GM18520 (cell line): ENCODE measurements around the gene HDDC3.

Experiments
- ATAC-seq: cut with Tn5 transposase; IDR thresholded peaks from one replicate; pipeline ENCODE4 v1.9.1; 2021; ENCODE audit not compliant: unreplicated experiment

The HDDC3 gene, protein sequence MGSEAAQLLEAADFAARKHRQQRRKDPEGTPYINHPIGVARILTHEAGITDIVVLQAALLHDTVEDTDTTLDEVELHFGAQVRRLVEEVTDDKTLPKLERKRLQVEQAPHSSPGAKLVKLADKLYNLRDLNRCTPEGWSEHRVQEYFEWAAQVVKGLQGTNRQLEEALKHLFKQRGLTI

DNA sequence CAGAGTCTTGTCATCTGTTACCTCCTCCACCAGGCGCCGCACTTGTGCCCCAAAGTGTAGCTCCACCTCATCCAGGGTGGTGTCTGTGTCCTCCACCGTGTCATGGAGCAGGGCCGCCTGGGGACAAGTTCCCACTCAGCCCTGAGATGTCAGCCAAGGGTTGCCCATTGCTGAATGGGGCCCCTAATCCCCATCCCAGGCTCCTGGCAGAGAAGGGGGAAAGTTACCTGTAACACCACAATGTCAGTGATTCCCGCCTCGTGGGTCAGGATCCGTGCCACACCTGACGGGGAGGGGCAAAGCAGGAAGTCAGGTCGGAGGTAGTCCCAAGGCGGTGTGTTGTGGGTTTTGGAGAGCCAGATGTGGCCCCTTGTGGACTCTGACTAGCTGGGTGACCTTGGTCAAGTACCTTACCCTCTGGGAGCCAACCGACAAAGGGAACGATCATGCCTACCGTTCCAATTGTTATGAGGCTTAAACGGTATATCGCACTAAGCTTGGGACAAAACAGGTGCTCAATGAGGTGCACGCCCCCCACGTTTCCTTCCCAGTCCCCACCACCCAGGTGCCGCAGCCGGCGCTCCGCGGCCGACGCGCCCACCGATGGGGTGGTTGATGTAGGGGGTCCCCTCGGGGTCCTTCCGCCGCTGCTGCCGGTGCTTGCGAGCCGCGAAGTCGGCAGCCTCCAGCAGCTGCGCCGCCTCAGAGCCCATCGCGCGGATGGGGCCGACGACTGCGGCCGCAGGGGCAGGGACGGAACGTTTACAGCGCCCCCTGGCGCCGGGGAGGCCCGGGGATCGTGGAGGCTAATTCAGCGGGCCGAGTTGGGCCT lies at the start of gene HDDC3:
Gene HDDC3 (minus strand): TSS at position 722 of the 832 bp plus-strand sequence. CDS start 9 bp downstream, at position 713.
- ATAC-seq = peak; percentile 39

DNA sequence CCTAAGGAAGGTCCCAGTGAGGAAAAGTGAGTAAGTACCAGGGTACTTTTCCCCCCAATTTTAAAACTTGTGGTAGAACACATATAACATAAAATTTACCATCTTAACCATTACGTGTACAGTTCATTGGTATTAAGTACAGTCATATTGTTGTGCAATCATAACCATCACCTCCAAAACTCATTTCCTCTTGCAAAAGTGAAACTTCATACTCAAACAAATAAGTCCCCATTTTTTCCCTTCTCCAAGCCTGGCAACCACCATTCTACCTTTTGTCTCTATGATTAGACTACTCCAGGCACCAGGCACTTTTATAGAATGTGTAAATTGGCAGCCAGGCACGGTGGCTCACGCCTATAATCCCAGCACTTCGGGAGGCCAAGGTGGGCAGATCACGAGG lies 49.8 kb upstream of the HDDC3 start:
- ATAC-seq = peak; percentile 22

- peak; percentile 71 for ATAC-seq
Measured at GRCh38 chr15:90981681-90982080, 49.3 kb upstream of the HDDC3 start.

DNA sequence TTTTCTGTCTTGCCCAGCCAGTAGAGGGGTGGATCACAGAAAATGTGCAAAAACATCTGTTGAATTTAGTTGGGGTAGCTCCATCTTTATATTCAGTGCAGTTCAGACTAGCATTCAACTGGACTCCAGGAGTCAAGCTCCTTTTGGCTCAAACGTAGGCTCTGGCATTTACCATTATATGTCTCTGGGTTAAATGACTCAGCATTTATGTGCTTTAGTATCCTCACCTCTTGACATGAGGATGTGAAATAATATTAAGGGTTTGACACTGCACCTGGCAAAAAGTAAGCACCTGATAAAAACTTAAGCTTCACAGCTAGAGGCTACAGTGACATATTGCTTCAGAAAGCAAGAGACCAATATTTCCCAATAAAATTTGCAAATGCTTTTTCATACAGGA lies 47.2 kb upstream of the HDDC3 start:
- no peak for ATAC-seq

DNA sequence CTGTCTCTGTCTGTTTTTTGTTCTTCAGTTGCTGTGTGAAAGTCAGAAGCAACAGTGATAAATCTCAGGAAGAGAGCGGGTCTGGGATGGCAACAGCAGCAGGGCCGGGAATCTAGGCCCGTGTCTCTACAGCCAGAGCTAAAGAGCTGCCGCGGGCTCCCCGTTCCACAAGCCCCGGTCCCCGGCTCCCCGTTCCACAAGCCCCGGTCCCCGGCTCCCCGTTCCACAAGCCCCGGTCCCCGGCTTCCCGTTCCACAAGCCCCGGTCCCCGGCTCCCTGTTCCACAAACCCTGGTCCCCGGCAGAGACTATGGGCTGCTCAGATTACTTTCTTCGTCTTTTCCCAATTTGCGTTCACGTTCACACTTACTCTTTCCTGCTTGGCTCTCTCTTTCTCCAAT lies 41.9 kb upstream of the HDDC3 start:
- no peak for ATAC-seq

GRCh38 chr15:90972133-90972532 lies 39.8 kb upstream of the HDDC3 start:
- ATAC-seq = no peak

DNA sequence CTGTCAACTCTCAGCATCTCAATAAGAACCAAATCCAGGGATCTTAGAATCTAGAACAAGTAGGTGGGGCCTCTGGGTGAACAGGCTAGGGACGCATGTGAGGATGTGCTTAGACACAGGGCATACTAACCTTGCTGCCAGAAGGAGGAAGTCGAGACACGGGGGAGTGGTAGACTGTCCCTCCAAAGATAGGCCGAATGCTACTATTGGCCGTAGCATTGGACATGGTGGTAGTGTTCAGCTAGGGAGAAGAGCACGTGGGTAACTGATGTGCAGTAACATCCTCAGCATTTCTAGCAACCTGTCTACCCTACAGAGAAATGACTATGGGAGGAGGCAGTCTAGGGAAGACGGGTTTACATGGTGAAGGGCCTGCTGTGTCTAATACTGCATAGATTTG lies 37.9 kb upstream of the HDDC3 start:
- no peak for ATAC-seq

- no peak for ATAC-seq
Measured at GRCh38 chr15:90968434-90968833, 36.1 kb upstream of the HDDC3 start.

DNA sequence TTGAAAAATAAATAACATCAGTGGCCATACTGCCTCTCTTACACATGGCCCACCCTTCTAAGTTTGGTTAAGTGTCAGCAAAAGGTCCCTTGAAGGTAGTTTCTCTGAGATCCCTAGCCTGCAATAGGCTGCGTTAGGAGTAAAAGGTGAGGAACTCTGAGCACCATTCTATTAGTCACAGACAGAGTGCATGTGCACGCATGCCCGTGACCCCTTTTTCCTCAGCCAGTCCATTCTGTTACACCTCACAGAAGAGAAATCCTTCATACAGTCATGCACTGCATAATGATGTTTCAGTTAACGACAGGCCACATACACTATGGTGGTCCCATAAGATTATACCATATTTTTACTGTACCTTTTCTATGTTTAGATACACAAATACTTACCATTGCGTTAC lies 34.9 kb upstream of the HDDC3 start:
- ATAC-seq = no peak

DNA sequence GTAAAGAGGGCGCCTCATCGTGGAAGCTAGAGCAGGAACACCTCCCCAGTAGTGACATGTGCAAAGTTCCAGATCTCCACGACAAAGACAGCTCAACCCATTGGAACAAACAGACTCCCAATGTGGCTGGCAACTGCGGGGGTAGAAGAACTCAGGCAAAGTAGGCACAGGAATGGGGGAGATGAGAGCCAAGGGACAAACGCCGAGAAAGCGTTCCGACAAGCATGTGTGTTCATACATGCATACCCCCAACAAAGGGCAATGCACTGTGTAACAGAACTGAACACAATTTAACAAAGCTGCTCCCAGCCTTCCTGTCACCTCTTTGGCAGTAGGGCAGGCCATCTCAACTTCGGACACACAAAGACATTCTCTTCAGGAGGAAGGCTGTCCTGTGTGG lies 33.9 kb upstream of the HDDC3 start:
- ATAC-seq = no peak

GRCh38 chr15:90962021-90962420 lies 29.7 kb upstream of the HDDC3 start:
- no peak for ATAC-seq

- ATAC-seq = no peak
Measured at GRCh38 chr15:90960298-90961091, 28.1 kb upstream of the HDDC3 start.

DNA sequence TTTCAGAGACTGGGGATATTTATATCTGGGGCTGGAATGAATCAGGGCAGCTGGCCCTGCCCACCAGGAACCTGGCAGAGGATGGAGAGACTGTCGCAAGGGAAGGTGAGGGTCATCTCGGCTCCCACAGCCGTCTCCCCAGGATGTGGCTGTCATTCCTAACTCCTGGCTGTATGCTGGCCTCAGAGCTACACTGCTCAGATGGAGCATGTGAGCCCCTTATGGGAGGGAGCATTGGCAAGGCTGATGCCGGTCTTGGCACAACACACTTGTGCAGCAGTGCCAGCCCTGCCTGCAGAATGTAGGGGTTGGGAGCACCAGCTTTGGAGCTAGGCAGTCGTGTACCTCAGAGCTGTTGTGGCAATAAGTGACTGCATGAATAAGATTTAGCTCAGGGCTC lies 27.5 kb upstream of the HDDC3 start:
- no peak for ATAC-seq

GRCh38 chr15:90959028-90959595 lies 26.8 kb upstream of the HDDC3 start:
- ATAC-seq = no peak

DNA sequence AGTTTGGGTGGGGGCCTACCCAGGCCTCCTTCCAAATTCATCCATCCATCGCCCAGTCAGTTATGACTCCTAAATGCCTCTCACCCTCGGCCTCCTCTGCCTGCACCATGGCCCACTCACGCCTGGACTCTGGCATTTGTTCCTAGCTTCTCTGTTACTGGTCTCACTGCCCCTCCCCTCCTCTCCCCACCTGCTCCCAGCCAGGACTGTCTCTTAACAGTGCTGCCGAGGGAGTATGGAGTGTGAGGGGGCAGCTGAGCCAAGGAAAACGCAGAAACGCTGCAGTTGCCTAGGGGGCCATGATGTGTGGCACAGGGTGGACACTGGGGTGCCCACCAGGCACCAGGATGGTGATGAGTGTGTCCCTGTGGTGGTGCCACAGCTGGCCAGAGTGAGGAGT lies 25.4 kb upstream of the HDDC3 start:
- no peak for ATAC-seq

- no peak for ATAC-seq
Measured at GRCh38 chr15:90957031-90957790, 24.9 kb upstream of the HDDC3 start.

- no peak for ATAC-seq
Measured at GRCh38 chr15:90956274-90957030, 24.1 kb upstream of the HDDC3 start.

DNA sequence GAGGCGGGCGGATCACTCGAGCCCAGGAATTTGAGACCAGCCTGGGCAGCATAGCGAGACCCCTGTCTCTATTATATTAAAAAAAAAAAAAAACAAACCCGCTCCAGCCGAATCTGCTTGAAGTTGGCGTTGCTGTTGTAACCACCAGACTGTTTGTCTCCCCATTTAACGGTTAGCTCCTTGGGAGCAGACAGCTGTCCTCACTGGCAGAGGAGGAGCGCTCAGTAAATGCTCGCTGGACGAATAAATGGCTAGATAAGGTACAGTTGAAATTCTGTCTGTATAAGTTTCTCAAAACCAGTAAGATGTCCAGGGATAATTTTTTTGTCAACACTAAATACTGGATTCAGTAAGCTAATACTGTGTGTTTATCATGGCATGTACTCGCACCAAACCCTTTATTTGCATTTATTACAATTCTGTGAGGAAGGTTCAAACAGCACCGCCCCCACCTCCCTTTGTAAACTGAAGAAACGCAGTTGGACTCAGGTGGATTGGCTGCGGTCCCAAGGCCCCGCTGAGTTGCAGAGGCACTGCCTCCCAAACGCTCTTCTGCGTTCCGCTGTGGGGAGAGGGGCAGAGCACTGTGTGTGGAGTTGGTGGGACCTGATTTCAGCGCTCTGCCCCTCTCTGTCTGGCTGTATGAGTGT lies 23.4 kb upstream of the HDDC3 start:
- ATAC-seq = no peak
